GM04503 (cell line): Measurements from ENCODE around the gene PHKA1.
"Not testable (repeated sequence)": the region's sequence is repeated elsewhere in the genome, so short reads cannot be mapped to it uniquely, and the experiment has no call there.

Experiments used
- DNase-seq: peaks from one replicate; pipeline ENCODE4 v3.0.0-alpha.2; 2012; ENCODE audit warnings: low read depth

Gene PHKA1

GRCh38 chrX:72666451-72666850, 47.7 kb downstream of the PHKA1 start:
- no peak for DNase-seq

- no peak for DNase-seq
Measured at GRCh38 chrX:72663737-72664136, 50.4 kb downstream of the PHKA1 start.

- no peak for DNase-seq
Measured at GRCh38 chrX:72662020-72662747, 51.9 kb downstream of the PHKA1 start.

- no peak for DNase-seq
Measured at GRCh38 chrX:72659723-72660122, 54.4 kb downstream of the PHKA1 start.

GRCh38 chrX:72652082-72652481, 62.0 kb downstream of the PHKA1 start:
- DNase-seq: no peak

GRCh38 chrX:72644946-72645345, 69.2 kb downstream of the PHKA1 start:
- no peak for DNase-seq

- no peak for DNase-seq
Measured at GRCh38 chrX:72641611-72642010, 72.5 kb downstream of the PHKA1 start.

- DNase-seq: no peak
Measured at GRCh38 chrX:72635930-72636329, 78.2 kb downstream of the PHKA1 start.

- DNase-seq: no peak
Measured at GRCh38 chrX:72634331-72634730, 79.8 kb downstream of the PHKA1 start.

GRCh38 chrX:72630185-72630584, 83.9 kb downstream of the PHKA1 start:
- DNase-seq: no peak

- no peak for DNase-seq
Measured at GRCh38 chrX:72624194-72624593, 89.9 kb downstream of the PHKA1 start.

- no peak for DNase-seq
Measured at GRCh38 chrX:72621625-72622485, 92.3 kb downstream of the PHKA1 start.

- DNase-seq: no peak
Measured at GRCh38 chrX:72621163-72621562, 92.9 kb downstream of the PHKA1 start.

- peak; percentile 14 for DNase-seq
Measured at GRCh38 chrX:72620550-72621145, 93.5 kb downstream of the PHKA1 start.

- no peak for DNase-seq
Measured at GRCh38 chrX:72609313-72609712, 104.8 kb downstream of the PHKA1 start.

GRCh38 chrX:72604705-72605104, 109.4 kb downstream of the PHKA1 start:
- DNase-seq: no peak

GRCh38 chrX:72604112-72604511, 110.0 kb downstream of the PHKA1 start:
- no peak for DNase-seq

GRCh38 chrX:72591038-72591437, 123.1 kb downstream of the PHKA1 start:
- not testable (repeated sequence) for DNase-seq

GRCh38 chrX:72584163-72584562, 129.9 kb downstream of the PHKA1 start:
- no peak for DNase-seq

- no peak for DNase-seq
Measured at GRCh38 chrX:72576141-72576894, 137.8 kb downstream of the PHKA1 start.

GRCh38 chrX:72573158-72573511, 141.0 kb downstream of the PHKA1 start:
- no peak for DNase-seq
